ENCODE data around the gene IL4. TPM values are rescaled to one million over a fixed set of nuclear protein-coding genes. Genes with fewer than 3 reads are reported as not detected.

Gene IL4
- total RNA-seq, 4 donors from 2014 or later, result not detected

- H3K4me1 ChIP-seq, result no peaks in the 10 kb centered on the region
- TF ChIP-seq POLR2A (IDR thresholded peaks at IDR 0.05) (no peak), CTCF (IDR thresholded peaks at IDR 0.05) (no peak)
- H3K9me3 ChIP-seq, result no peaks in the 10 kb centered on the region
- no peak for DNase-seq
- no peaks in the 10 kb centered on the region for H3K36me3 ChIP-seq
- no peak overlapping the region for H3K4me3 ChIP-seq
- no peaks in the 10 kb centered on the region for H3K27me3 ChIP-seq
- no peak overlapping the region for H3K27ac ChIP-seq
- intact Hi-C loops (cut with DNase I; ENCODE audit: low total_unique reads), result no loop called here
These were observed 4.4 kb upstream of the IL4 start for GRCh38 chr5:132669455-132669820.

GRCh38 chr5:132669966-132670882 lies 3.6 kb upstream of the IL4 start:
- Histone ChIP-seq H3K9me3 (no peaks in the 10 kb centered on the region), H3K27me3 (no peaks in the 10 kb centered on the region), H3K4me1 (no peaks in the 10 kb centered on the region), H3K27ac (no peak overlapping the region), H3K36me3 (no peaks in the 10 kb centered on the region), H3K4me3 (no peak overlapping the region)
- DNase-seq, result no peak
- intact Hi-C loops (cut with DNase I; ENCODE audit: low total_unique reads), result no loop called here
- no peak for TF ChIP-seq POLR2A (IDR thresholded peaks at IDR 0.05)
- no peak for TF ChIP-seq CTCF (IDR thresholded peaks at IDR 0.05)

- H3K4me1 ChIP-seq, result no peaks in the 10 kb centered on the region
- DNase-seq, result no peak
- no peak overlapping the region for H3K27ac ChIP-seq
- H3K36me3 ChIP-seq, result no peaks in the 10 kb centered on the region
- no peak overlapping the region for H3K4me3 ChIP-seq
- TF ChIP-seq CTCF (IDR thresholded peaks at IDR 0.05) (no peak), POLR2A (IDR thresholded peaks at IDR 0.05) (no peak)
- H3K9me3 ChIP-seq, result no peaks in the 10 kb centered on the region
- no peaks in the 10 kb centered on the region for H3K27me3 ChIP-seq
- intact Hi-C loops (cut with DNase I; ENCODE audit: low total_unique reads), result no loop called here
These were observed 2.8 kb upstream of the IL4 start for GRCh38 chr5:132671000-132671399.

- H3K36me3 ChIP-seq, result no peaks in the 10 kb centered on the region
- no peaks in the 10 kb centered on the region for H3K9me3 ChIP-seq
- DNase-seq, result no peak
- intact Hi-C loops (cut with DNase I; ENCODE audit: low total_unique reads), result no loop called here
- no peak for TF ChIP-seq CTCF (IDR thresholded peaks at IDR 0.05)
- TF ChIP-seq POLR2A (IDR thresholded peaks at IDR 0.05), result no peak
- H3K27ac ChIP-seq, result no peak overlapping the region
- no peaks in the 10 kb centered on the region for H3K27me3 ChIP-seq
- H3K4me3 ChIP-seq, result no peak overlapping the region
- peaks cover 0 to 6% of the 10 kb centered on the region in 2 donors for H3K4me1 ChIP-seq
These were observed 301 bp upstream of the IL4 start for GRCh38 chr5:132673488-132673887.

GRCh38 chr5:132674671-132675506 lies 1.1 kb downstream of the IL4 start:
- no peak overlapping the region for H3K4me3 ChIP-seq
- TF ChIP-seq POLR2A (IDR thresholded peaks at IDR 0.05), result no peak
- no peak for TF ChIP-seq CTCF (IDR thresholded peaks at IDR 0.05)
- H3K4me1 ChIP-seq, result peaks cover 0 to 6% of the 10 kb centered on the region in 2 donors
- intact Hi-C loops (cut with DNase I; ENCODE audit: low total_unique reads), result no loop called here
- H3K27ac ChIP-seq, result peak overlapping the region; percentile 20 to 62
- DNase-seq, result no peak
- no peaks in the 10 kb centered on the region for H3K36me3 ChIP-seq
- no peaks in the 10 kb centered on the region for H3K9me3 ChIP-seq
- H3K27me3 ChIP-seq, result no peaks in the 10 kb centered on the region

Data from uterus (tissue), 4 donors.